ENCODE data around the gene MYH16. TPM values are rescaled to one million over a fixed set of nuclear protein-coding genes. Genes with fewer than 3 reads are reported as not detected.

MYH16 gene
- total and polyA plus RNA-seq, 9 of the 15 experiments (the other 6 are each of a cell fraction or from before 2014, with no cell fraction given) = 0.09 TPM; not detected in 8

DNA sequence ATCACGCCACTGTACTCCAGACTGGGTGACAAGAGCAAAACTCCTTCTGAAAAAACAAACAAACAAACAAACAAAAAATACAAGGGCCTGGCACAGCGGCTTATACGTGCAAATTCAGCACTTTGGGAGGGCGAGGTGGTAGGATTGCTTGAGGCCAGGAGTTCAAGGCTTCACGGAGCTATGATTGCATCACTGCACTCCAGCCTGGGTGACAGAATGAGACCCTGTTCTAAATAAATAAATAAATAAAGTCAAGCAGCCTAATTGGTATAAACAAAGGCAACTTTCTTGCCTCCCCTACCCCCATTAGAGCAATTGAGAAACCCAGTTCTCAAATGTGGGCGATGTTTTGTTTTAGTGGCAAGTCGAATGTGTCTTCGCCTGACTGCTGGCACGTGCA, 38.5 kb upstream of the MYH16 start (continued):
- TF ChIP-seq HNRNPLL (IDR thresholded peaks at IDR 0.05; ENCODE audit: low read depth, low read length, poor library complexity, severe bottlenecking) (no peak), MAFG (tag; conservative IDR thresholded peaks at IDR 0.05) (no peak), DACH1 (IDR thresholded peaks at IDR 0.05; ENCODE audit: partially characterized antibody) (no peak), ZKSCAN3 (CRISPR knock-in tag; IDR thresholded peaks at IDR 0.05) (no peak)

DNA sequence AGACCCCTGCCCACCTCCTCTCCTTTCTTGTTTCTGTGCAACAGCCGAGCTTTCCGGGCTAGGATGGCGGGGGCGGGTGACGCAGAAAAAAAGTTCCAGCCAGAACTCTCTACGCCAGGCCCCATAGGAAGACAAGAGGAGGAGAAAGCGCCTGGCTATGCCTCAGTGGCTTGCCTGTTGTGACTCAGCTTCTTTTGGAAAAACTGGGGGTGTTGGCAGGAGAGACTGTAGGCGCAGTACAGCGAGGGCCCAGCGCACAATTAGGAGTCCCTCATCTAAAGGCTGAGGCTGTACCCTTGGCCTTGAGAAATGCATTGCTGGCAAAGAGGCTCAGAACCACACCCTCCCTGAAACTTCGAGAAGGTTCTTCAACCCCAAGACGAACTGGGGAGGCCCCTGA, 36.7 kb upstream of the MYH16 start:
- ATAC-seq (peak; percentile 53), DNase-seq (ENCODE audit: extremely low read depth in 1 of 4, low spot score in 3 of 4) (peak in 2 of 4 experiments; percentile 47), FAIRE-seq (no peak)
- 33% methylated on average over 11 of the region's 12 CpGs for WGBS (ENCODE audit: insufficient coverage, low coverage, missing lambda C conversion rate)
- Histone ChIP-seq H3K4me1 (replicated peaks in 1 of 2; ENCODE audit: control insufficient read depth in 2 of 2, insufficient read depth in 2 of 2, low read length in 2 of 2) (no peaks in the 10 kb centered on the region; a peak in 2 of 5 replicates), H2AFZ (ENCODE audit: low read depth, low read length) (peak overlapping the region; percentile 79), H3K36me3 (ENCODE audit: control insufficient read depth, insufficient read depth, low read length) (no peaks in the 10 kb centered on the region), H3K27me3 (ENCODE audit: control insufficient read depth in 2 of 2, insufficient read depth in 2 of 2, low read length in 2 of 2) (peaks cover 8 to 23% of the 10 kb centered on the region in 2 experiments; a peak in 3 of 5 replicates), H3K9me3 (replicated peaks; ENCODE audit: control insufficient read depth, insufficient read depth, low read depth, low read length) (no peaks in the 10 kb centered on the region), H3K4me3 (no peak overlapping the region), H3K9me1 (ENCODE audit: control insufficient read depth, insufficient read depth, low read length) (no peaks in the 10 kb centered on the region), H3K79me2 (ENCODE audit: control insufficient read depth, insufficient read depth, low read length) (no peaks in the 10 kb centered on the region), H3K4me2 (ENCODE audit: insufficient read depth, low read length) (peak overlapping the region; percentile 21; the same call in 1 of the 2 replicates), H3K27ac (ENCODE audit: extremely low read depth, low read depth, low read length) (no peak overlapping the region; the same call in 2 of the 3 replicates), H3K9ac (ENCODE audit: insufficient read depth in 1 of 2, low read depth in 2 of 2, low read length in 2 of 2) (peak overlapping the region in 1 of 2 experiments; percentile 24; a peak in 1 of 4 replicates), H4K20me1 (replicated peaks; ENCODE audit: control insufficient read depth, insufficient read depth, low read length) (no peaks in the 10 kb centered on the region)
- ChIA-PET CTCF (ENCODE audit: low intra/inter-chr PET ratio) (no interaction called here), POLR2A (no interaction called here)
- no TSS peak for BruUV-seq (replicated peaks)
- in situ Hi-C loops (cut with MboI) (no loop called here), intact Hi-C loops (cut with micrococcal nuclease) (no loop called here)
- TF ChIP-seq PTBP1 (IDR thresholded peaks at IDR 0.05; ENCODE audit: low read depth, low read length) (no peak), RUNX1 (IDR thresholded peaks at IDR 0.05; ENCODE audit: low read depth) (no peak), ZNF239 (CRISPR knock-in tag; IDR thresholded peaks at IDR 0.05) (no peak), FOXM1 (IDR thresholded peaks at IDR 0.05; ENCODE audit: low read depth) (no peak), FOXM1 (CRISPR knock-in tag; IDR thresholded peaks at IDR 0.05; ENCODE audit: low read depth) (no peak), HIVEP1 (CRISPR knock-in tag; IDR thresholded peaks at IDR 0.05) (no peak), CBX5 (IDR thresholded peaks at IDR 0.05; ENCODE audit: borderline replicate concordance, low read depth) (no peak), HDAC3 (IDR thresholded peaks at IDR 0.05; ENCODE audit: borderline replicate concordance, partially characterized antibody) (no peak), SETDB1 (IDR thresholded peaks at IDR 0.05; ENCODE audit: low read length) (no peak), ZNF75A (CRISPR knock-in tag; IDR thresholded peaks at IDR 0.05) (no peak), NFE2 (IDR thresholded peaks at IDR 0.05; ENCODE audit: low read depth) (peak; percentile 57; the same call in 1 of the 2 replicates), MEF2D (tag; conservative IDR thresholded peaks at IDR 0.05; ENCODE audit: low read depth) (no peak), PHTF2 (CRISPR knock-in tag; IDR thresholded peaks at IDR 0.05) (no peak), ZNF354B (CRISPR knock-in tag; IDR thresholded peaks at IDR 0.05) (no peak), POLR3G (IDR thresholded peaks at IDR 0.05; ENCODE audit: extremely low read depth, insufficient read length, insufficient replicate concordance) (no peak)
- TF ChIP-seq, protein P1, sequence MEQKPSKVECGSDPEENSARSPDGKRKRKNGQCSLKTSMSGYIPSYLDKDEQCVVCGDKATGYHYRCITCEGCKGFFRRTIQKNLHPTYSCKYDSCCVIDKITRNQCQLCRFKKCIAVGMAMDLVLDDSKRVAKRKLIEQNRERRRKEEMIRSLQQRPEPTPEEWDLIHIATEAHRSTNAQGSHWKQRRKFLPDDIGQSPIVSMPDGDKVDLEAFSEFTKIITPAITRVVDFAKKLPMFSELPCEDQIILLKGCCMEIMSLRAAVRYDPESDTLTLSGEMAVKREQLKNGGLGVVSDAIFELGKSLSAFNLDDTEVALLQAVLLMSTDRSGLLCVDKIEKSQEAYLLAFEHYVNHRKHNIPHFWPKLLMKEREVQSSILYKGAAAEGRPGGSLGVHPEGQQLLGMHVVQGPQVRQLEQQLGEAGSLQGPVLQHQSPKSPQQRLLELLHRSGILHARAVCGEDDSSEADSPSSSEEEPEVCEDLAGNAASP (IDR thresholded peaks at IDR 0.05) = no peak
- TF ChIP-seq, protein P2, sequence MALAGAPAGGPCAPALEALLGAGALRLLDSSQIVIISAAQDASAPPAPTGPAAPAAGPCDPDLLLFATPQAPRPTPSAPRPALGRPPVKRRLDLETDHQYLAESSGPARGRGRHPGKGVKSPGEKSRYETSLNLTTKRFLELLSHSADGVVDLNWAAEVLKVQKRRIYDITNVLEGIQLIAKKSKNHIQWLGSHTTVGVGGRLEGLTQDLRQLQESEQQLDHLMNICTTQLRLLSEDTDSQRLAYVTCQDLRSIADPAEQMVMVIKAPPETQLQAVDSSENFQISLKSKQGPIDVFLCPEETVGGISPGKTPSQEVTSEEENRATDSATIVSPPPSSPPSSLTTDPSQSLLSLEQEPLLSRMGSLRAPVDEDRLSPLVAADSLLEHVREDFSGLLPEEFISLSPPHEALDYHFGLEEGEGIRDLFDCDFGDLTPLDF (CRISPR knock-in tag; IDR thresholded peaks at IDR 0.05) = no peak
- TF ChIP-seq, protein P3, sequence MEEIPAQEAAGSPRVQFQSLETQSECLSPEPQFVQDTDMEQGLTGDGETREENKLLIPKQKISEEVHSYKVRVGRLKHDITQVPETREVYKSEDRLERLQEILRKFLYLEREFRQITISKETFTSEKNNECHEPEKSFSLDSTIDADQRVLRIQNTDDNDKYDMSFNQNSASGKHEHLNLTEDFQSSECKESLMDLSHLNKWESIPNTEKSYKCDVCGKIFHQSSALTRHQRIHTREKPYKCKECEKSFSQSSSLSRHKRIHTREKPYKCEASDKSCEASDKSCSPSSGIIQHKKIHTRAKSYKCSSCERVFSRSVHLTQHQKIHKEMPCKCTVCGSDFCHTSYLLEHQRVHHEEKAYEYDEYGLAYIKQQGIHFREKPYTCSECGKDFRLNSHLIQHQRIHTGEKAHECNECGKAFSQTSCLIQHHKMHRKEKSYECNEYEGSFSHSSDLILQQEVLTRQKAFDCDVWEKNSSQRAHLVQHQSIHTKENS (CRISPR knock-in tag; IDR thresholded peaks at IDR 0.05) = no peak

All from K562 (cell line).